ENCODE results near the gene TNPO3. TPM values are rescaled to one million over a fixed set of nuclear protein-coding genes. Genes with fewer than 3 reads are reported as not detected.

TNPO3 gene
- total RNA-seq, 6 donors from 2014 or later, result 21.6 to 37.7 (median 33.0) TPM

DNA sequence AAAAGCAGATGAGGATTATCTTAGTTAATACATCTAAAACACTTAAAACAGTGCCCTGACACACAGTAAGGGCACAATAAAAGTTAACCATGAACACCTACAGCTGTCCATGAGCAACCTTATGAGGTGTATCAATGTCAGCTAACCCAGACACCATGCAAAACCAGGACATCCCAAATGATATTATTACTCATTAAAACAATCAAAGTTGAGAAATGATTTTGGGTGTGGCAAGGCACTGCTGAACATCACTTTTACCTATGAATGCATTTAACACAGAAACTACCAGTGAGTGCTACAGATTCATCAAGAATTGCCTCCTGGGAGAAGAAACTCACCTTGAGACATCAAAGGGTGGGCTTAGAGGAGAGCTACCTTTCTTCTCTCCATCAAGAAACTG is 98.9 kb downstream of the TNPO3 start:
- H3K9me3 ChIP-seq, result no peaks in the 10 kb centered on the region
- no peaks in the 10 kb centered on the region for H3K27me3 ChIP-seq
- H3K4me1 ChIP-seq, result no peaks in the 10 kb centered on the region
- no peak overlapping the region for H3K27ac ChIP-seq
- H3K4me3 ChIP-seq, result no peak overlapping the region
- DNase-seq, result no peak
- ATAC-seq (ENCODE audit: low FRiP score in 2 of 2), result no peak
- TF ChIP-seq EP300 (IDR thresholded peaks at IDR 0.05) (no peak), CTCF (IDR thresholded peaks at IDR 0.05) (no peak), POLR2A (IDR thresholded peaks at IDR 0.05) (no peak), POLR2AphosphoS5 (IDR thresholded peaks at IDR 0.05) (no peak)
- peaks cover 14 to 82% (median 58%) of the 10 kb centered on the region in 4 donors for H3K36me3 ChIP-seq

- H3K36me3 ChIP-seq, result peaks cover 14 to 82% (median 57%) of the 10 kb centered on the region in 4 donors
- TF ChIP-seq CTCF (IDR thresholded peaks at IDR 0.05) (no peak), POLR2A (IDR thresholded peaks at IDR 0.05) (no peak), EP300 (IDR thresholded peaks at IDR 0.05) (no peak), POLR2AphosphoS5 (IDR thresholded peaks at IDR 0.05) (no peak)
- no peak overlapping the region for H3K27ac ChIP-seq
- H3K27me3 ChIP-seq, result no peaks in the 10 kb centered on the region
- no peaks in the 10 kb centered on the region for H3K9me3 ChIP-seq
- peak in 1 of 2 donors; percentile 40 for ATAC-seq (ENCODE audit: low FRiP score in 2 of 2)
- H3K4me3 ChIP-seq, result no peak overlapping the region
- 69 to 77% methylated on average over 15 of the region's 15 CpGs for WGBS, 2 donors
- H3K4me1 ChIP-seq, result no peaks in the 10 kb centered on the region
- no peak for DNase-seq
Observed at GRCh38 chr7:128954830-128955802, 99.8 kb downstream of the TNPO3 start.

DNA sequence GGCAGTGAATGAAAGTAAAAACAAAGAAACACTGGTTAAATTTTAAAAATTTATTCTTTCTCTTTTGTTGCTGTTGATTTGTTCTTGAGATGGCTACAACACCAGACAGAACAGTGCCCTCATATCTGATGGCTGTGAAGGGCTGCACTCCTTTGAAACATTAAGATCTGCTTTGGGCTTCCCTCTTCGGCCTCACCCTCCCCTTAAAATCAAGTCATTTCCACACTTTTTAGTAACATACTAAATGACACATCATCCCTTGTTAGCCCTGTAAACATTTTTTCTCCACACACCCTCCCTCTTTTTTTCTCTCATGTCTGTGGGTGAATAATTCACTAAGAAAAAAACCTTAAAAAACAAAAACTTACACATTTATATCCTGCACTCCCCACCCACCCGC is 100.8 kb downstream of the TNPO3 start:
- H3K4me1 ChIP-seq, result no peaks in the 10 kb centered on the region
- whole genome bisulfite sequencing, 2 donors, result 92 to 95% methylated on average over 2 of the region's 2 CpGs
- TF ChIP-seq POLR2A (IDR thresholded peaks at IDR 0.05) (no peak), EP300 (IDR thresholded peaks at IDR 0.05) (no peak), CTCF (IDR thresholded peaks at IDR 0.05) (no peak), POLR2AphosphoS5 (IDR thresholded peaks at IDR 0.05) (no peak)
- H3K27ac ChIP-seq, result no peak overlapping the region
- no peaks in the 10 kb centered on the region for H3K9me3 ChIP-seq
- DNase-seq (no peak), ATAC-seq (ENCODE audit: low FRiP score in 2 of 2) (no peak)
- no peak overlapping the region for H3K4me3 ChIP-seq
- no peaks in the 10 kb centered on the region for H3K27me3 ChIP-seq
- H3K36me3 ChIP-seq, result peaks cover 14 to 72% (median 50%) of the 10 kb centered on the region in 4 donors

GRCh38 chr7:128951296-128951695 is 103.6 kb downstream of the TNPO3 start:
- Histone ChIP-seq H3K4me1 (peaks cover 0 to 7% (median 3%) of the 10 kb centered on the region in 4 donors), H3K27me3 (no peaks in the 10 kb centered on the region), H3K36me3 (peaks cover 14 to 49% (median 36%) of the 10 kb centered on the region in 4 donors), H3K27ac (no peak overlapping the region), H3K9me3 (no peaks in the 10 kb centered on the region), H3K4me3 (no peak overlapping the region)
- 59 to 79% methylated on average over 5 of the region's 5 CpGs for WGBS, 2 donors
- DNase-seq, result no peak
- no peak for ATAC-seq (ENCODE audit: low FRiP score in 2 of 2)
- TF ChIP-seq POLR2AphosphoS5 (IDR thresholded peaks at IDR 0.05), result no peak
- no peak for TF ChIP-seq CTCF (IDR thresholded peaks at IDR 0.05)
- no peak for TF ChIP-seq POLR2A (IDR thresholded peaks at IDR 0.05)
- TF ChIP-seq EP300 (IDR thresholded peaks at IDR 0.05), result no peak

Measured in upper lobe of left lung (tissue), 6 donors.